NT2/D1 (cell line): Measurements from ENCODE around the gene MRPL2.

ENCODE experiments used
- DNase-seq: peaks from one replicate; pipeline ENCODE4 v3.0.0-alpha.2; 2011; ENCODE audit warnings: low read depth, low spot score
- H3K27me3 ChIP-seq: 2 replicates; pipeline ENCODE4 v1.6.0; 2011; ENCODE audit warnings: mild to moderate bottlenecking; ENCODE audit not compliant: insufficient read length, insufficient read depth
- H3K36me3 ChIP-seq: 2 replicates; pipeline ENCODE4 v1.6.1; 2011; ENCODE audit warnings: mild to moderate bottlenecking, low read length, mixed read lengths; ENCODE audit not compliant: insufficient read depth, insufficient read length
- H3K4me1 ChIP-seq: 2 replicates; pipeline ENCODE4 v1.5.1; 2011; ENCODE audit not compliant: insufficient read depth, insufficient read length
- H3K4me3 ChIP-seq: 2 replicates; pipeline ENCODE4 v1.5.1; 2011; ENCODE audit warnings: low read depth; ENCODE audit not compliant: insufficient read length
- H3K9ac ChIP-seq: 2 replicates; pipeline ENCODE4 v1.6.0; 2011; ENCODE audit warnings: low read depth; ENCODE audit not compliant: insufficient read length
- H3K9me3 ChIP-seq: 2 replicates; pipeline ENCODE4 v1.5.1; 2011; ENCODE audit warnings: mild to moderate bottlenecking, low read length; ENCODE audit not compliant: insufficient read depth
- SUZ12 ChIP-seq: IDR thresholded peaks from 2 replicates; pipeline ENCODE4 v1.6.1; 2011; ENCODE audit not compliant: insufficient read length, insufficient read depth; ENCODE audit errors: extremely low read depth
- YY1 ChIP-seq: IDR thresholded peaks from 2 replicates; pipeline ENCODE4 v1.6.1; 2011; ENCODE audit not compliant: insufficient read length, insufficient read depth
- ZNF274 ChIP-seq: IDR thresholded peaks from 2 replicates; pipeline ENCODE4 v1.6.1; 2011; ENCODE audit warnings: mild to moderate bottlenecking, low read depth, low read length

MRPL2 gene

DNA sequence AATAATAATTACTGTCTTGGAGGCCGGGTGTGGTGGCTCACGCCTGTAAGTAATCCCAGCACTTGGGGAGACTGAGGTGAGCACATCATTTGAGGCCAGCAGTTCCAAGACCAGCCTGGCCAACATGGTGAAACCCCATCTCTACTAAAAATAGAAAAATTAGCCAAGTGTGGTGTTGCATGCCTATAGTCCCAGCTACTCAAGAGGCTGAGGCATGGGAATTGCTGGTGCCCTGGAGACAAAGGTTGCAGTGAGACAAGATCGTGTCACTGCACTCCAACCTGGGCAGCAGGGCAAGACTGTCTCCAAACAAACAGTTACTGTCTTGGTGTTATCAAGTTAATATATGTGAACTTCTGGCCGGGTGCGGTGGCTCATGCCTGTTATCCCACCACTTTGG, 32.9 kb downstream of the MRPL2 start:
- DNase-seq: no peak
- no peaks in the 10 kb centered on the region for H3K9me3 ChIP-seq
- H3K27me3 ChIP-seq: no peaks in the 10 kb centered on the region
- H3K4me1 ChIP-seq: no peaks in the 10 kb centered on the region
- no peak overlapping the region for H3K9ac ChIP-seq
- no peak for TF ChIP-seq ZNF274
- no peak for TF ChIP-seq SUZ12
- no peak for TF ChIP-seq YY1
- no peak overlapping the region for H3K4me3 ChIP-seq
- H3K36me3 ChIP-seq: peaks cover 68% of the 10 kb centered on the region

DNA sequence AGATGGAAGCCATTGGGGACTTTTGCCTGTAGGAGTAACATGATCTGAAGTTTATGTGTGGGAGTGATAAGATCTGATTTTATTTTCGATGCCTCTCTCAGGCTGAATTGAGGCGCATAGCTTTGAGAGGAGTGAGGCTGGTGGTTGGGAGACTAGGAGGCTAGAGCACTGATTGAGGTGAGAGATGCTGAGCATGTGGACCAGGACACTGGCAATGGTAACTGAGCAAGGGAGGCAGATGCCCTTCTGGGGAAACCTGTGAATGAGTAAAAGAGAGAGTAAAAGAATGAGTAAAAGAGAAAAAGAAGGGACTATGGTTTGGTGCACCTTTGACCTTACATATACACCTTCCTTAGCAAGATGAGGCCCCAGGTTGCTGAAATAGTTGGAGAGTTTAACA, 34.8 kb downstream of the MRPL2 start:
- no peak overlapping the region for H3K4me3 ChIP-seq
- no peaks in the 10 kb centered on the region for H3K9me3 ChIP-seq
- peaks cover 73% of the 10 kb centered on the region for H3K36me3 ChIP-seq
- H3K9ac ChIP-seq: no peak overlapping the region
- no peak for DNase-seq
- H3K27me3 ChIP-seq: no peaks in the 10 kb centered on the region
- TF ChIP-seq ZNF274 (no peak), SUZ12 (no peak)
- peaks cover 6% of the 10 kb centered on the region for H3K4me1 ChIP-seq

DNA sequence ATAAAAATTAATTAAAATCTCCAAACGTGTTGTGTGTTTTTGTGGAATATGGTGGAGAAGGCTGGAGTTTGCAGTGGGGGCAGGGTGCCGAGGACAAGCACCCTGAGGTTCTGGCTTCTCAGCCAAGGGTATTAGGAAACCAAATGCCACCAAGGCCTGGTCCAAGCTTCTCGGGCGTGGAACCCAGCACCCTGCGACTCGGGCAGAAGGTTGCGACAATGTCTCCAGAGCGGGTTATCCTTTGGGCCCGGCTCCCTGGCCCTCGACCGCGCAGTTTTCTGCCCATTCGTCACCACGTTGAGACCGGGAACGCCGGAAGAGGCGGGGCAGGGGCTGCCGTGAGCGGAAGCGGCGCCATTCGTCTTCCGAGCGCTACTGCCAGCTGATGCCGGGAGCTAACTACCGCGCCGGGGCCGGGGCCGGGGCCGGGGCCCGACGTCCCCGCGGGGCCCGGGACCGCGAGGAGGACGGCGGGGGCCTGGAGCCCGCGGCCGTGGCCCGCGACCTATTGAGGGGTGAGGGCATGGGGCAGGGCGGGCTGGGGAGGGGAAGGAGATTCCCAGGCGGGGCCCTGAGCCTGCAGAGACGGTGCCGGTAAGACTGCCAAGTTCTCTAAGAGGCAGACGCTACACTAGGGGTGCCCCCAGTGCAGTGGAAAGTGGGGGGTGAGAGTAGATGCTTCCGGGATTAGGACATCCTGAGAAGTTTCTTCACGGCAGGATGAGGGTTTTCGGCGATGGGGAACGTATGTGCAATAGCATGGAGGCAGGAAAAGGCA, 37.8 kb downstream of the MRPL2 start, which contains the start of gene RRP36:
TSS of gene RRP36 (plus strand) at position 354 of the 778 bp plus-strand sequence. CDS start at position 386, 32 bp downstream.
- TF ChIP-seq ZNF274 (no peak), SUZ12 (no peak), YY1 (peak; percentile 18)
- peak within 1 kb of the TSS; percentile 88 for H3K9ac ChIP-seq
- peaks cover 70% of the 10 kb centered on the region for H3K36me3 ChIP-seq
- H3K9me3 ChIP-seq: no peaks in the 10 kb centered on the region
- no peak for DNase-seq
- H3K4me1 ChIP-seq: peaks cover 7% of the 10 kb centered on the region
- H3K27me3 ChIP-seq: no peaks in the 10 kb centered on the region
- peak within 1 kb of the TSS; percentile 84 for H3K4me3 ChIP-seq

DNA sequence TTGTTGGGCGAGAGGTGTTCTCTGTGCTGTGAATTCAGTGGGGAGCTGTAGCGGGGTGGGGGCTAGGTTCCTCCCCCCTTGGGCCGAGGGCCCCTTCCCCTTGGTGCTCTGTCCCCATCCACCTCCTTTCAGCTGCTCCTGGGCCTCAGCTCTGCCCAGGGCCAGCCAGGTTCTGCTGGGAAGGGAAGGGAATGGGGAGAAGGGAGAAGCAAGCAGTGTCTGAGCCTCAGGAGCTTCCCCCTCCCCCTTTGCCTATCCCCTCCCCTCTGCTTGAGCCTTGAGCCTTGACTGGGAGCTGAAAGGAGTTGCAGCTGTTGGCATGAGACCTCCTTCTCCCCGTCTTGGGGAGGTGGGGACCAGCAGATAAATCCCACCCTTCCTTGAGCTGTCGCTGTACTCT, 38.4 kb downstream of the MRPL2 start:
- Histone ChIP-seq H3K9me3 (no peaks in the 10 kb centered on the region), H3K27me3 (no peaks in the 10 kb centered on the region), H3K4me3 (peak overlapping the region; percentile 84), H3K4me1 (peaks cover 11% of the 10 kb centered on the region), H3K9ac (peak overlapping the region; percentile 88), H3K36me3 (peaks cover 68% of the 10 kb centered on the region)
- DNase-seq: no peak
- TF ChIP-seq YY1 (no peak), ZNF274 (no peak), SUZ12 (no peak)

DNA sequence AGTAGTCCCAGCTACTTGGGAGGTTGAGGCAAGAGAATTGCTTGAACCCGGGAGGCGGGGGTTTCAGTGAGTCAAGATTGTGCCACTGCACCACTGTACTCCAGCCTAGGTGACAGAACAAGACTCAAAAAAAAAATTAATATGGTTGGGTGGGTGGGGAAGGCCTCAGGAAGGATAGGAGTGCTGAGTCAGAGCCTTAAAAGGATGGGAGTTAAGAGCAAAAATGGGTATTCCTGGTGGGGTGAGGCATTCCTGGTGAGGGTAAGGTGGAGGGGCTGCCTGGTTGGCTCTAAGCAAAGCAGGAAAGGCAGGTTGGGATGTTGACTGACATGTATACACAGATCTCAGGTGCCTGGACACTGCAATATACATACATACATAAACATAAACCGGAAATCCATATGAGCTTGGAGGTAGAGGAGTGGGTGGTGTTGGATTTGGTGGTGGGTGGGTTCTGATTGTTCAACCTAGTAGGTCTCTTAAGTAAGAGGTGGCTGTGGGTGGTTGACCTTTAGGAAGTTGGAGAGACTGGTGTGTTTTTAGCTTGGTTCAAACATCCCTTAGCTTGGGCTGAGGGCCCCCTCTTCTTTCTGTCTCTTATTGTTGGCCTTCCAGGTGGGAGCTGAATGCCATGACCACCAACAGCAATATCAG, 39.1 kb downstream of the MRPL2 start:
- TF ChIP-seq ZNF274: no peak
- no peak for TF ChIP-seq SUZ12
- no peak for TF ChIP-seq YY1
- no peaks in the 10 kb centered on the region for H3K27me3 ChIP-seq
- H3K9me3 ChIP-seq: no peaks in the 10 kb centered on the region
- no peak overlapping the region for H3K9ac ChIP-seq
- peaks cover 11% of the 10 kb centered on the region for H3K4me1 ChIP-seq
- no peak overlapping the region for H3K4me3 ChIP-seq
- DNase-seq: no peak
- H3K36me3 ChIP-seq: peaks cover 65% of the 10 kb centered on the region

DNA sequence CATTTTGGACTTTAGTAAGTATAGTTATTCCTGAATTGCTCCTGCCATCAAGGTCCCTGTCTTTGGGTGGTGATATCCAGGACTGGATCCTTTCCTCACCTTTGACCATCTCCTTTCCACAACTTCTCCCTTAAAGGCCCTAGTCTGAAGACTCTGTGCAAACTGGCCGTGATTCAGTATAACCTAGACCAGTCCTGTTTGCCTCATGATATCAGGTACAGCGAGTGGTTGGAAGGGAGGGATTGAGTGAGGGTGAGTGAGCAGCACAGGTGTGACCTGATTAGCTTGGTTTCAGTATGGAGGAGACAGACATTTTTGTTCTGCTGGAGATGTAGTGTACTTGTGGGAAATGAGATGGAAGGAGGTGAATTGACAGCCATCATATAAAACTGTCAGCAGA, 40.1 kb downstream of the MRPL2 start:
- Histone ChIP-seq H3K9me3 (no peaks in the 10 kb centered on the region), H3K4me3 (no peak overlapping the region), H3K4me1 (peaks cover 11% of the 10 kb centered on the region), H3K36me3 (peaks cover 55% of the 10 kb centered on the region), H3K27me3 (no peaks in the 10 kb centered on the region), H3K9ac (no peak overlapping the region)
- TF ChIP-seq YY1: no peak
- DNase-seq: no peak

DNA sequence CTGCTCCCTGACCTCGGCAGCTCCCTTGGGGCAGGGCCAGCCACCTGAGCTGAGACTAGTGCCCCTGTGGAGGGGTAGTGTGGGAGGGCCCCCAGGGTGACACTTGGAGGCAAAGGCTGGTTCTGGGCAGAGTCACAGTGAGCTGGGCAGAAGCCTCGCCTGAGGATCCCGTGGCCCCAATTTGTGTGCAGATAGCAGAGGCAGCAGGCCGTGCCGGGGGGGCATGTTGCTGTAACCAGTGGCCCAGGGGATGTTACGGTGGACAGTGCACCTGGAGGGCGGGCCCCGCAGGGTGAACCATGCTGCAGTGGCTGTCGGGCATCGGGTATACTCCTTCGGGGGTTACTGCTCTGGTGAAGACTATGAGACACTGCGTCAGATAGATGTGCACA, 42.3 kb downstream of the MRPL2 start:
- TF ChIP-seq YY1: no peak
- no peak for TF ChIP-seq ZNF274
- no peak for TF ChIP-seq SUZ12
- no peak for DNase-seq
- H3K4me3 ChIP-seq: no peak overlapping the region
- H3K27me3 ChIP-seq: no peaks in the 10 kb centered on the region
- no peak overlapping the region for H3K9ac ChIP-seq
- peaks cover 11% of the 10 kb centered on the region for H3K4me1 ChIP-seq
- H3K36me3 ChIP-seq: peaks cover 53% of the 10 kb centered on the region
- no peaks in the 10 kb centered on the region for H3K9me3 ChIP-seq
